HG03558 (cell line): ENCODE measurements around the gene BCKDHA.
A peak's percentile ranks its signal among the peaks of the same experiment; 100 is the strongest.

ENCODE experiments used
- ATAC-seq: cut with Tn5 transposase; IDR thresholded peaks from one replicate; pipeline ENCODE4 v1.9.1; 2021; ENCODE audit warnings: moderate number of reproducible peaks; ENCODE audit not compliant: unreplicated experiment; ENCODE audit errors: extremely low read depth

Gene BCKDHA

GRCh38 chr19:41397086-41398049, at the start of gene BCKDHA, which contains the start of gene EXOSC5:
Gene BCKDHA (plus strand): TSS chr19:41397818. CDS start chr19:41397828, 10 bp downstream.
Gene EXOSC5 (minus strand): TSS chr19:41397359. CDS start chr19:41397328, 31 bp downstream.
- peak; percentile 68 for ATAC-seq

- ATAC-seq = no peak
Measured at GRCh38 chr19:41350735-41351338, 46.8 kb upstream of the BCKDHA start.

GRCh38 chr19:41351339-41352245, 46.0 kb upstream of the BCKDHA start:
- no peak for ATAC-seq

GRCh38 chr19:41352279-41352608, 45.4 kb upstream of the BCKDHA start:
- no peak for ATAC-seq

GRCh38 chr19:41352609-41353465, 44.8 kb upstream of the BCKDHA start:
- ATAC-seq = no peak

- ATAC-seq = no peak
Measured at GRCh38 chr19:41353466-41354342, 43.9 kb upstream of the BCKDHA start, which contains the start of gene TGFB1. Gene TGFB1 (minus strand): TSS chr19:41353922. CDS start chr19:41353044, 878 bp downstream.

GRCh38 chr19:41354343-41354953, 43.2 kb upstream of the BCKDHA start:
- ATAC-seq = no peak

GRCh38 chr19:41355035-41355434, 42.6 kb upstream of the BCKDHA start:
- no peak for ATAC-seq

GRCh38 chr19:41355802-41356201, 41.8 kb upstream of the BCKDHA start:
- ATAC-seq = no peak

- ATAC-seq = no peak
Measured at GRCh38 chr19:41356984-41357739, 40.5 kb upstream of the BCKDHA start.

- ATAC-seq = no peak
Measured at GRCh38 chr19:41357746-41358145, 39.9 kb upstream of the BCKDHA start.

GRCh38 chr19:41359741-41360140, 37.9 kb upstream of the BCKDHA start:
- no peak for ATAC-seq

- ATAC-seq = no peak
Measured at GRCh38 chr19:41362143-41362847, 35.3 kb upstream of the BCKDHA start.

- no peak for ATAC-seq
Measured at GRCh38 chr19:41363371-41363752, 34.3 kb upstream of the BCKDHA start.

GRCh38 chr19:41363753-41364523, 33.7 kb upstream of the BCKDHA start, which contains the start of gene B9D2:
Gene B9D2 (minus strand): TSS chr19:41364149. CDS start chr19:41363519, 630 bp downstream.
- ATAC-seq = peak; percentile 75
